Measurements from ENCODE around the gene SOX5.

The SOX5 gene

GRCh38 chr12:23670684-23671083 is 278.8 kb downstream of the SOX5 start:
- TF ChIP-seq FOXA1 (IDR thresholded peaks at IDR 0.05) (no peak), SP1 (IDR thresholded peaks at IDR 0.05) (no peak), L3MBTL2 (conservative IDR thresholded peaks at IDR 0.05) (no peak), SUZ12 (IDR thresholded peaks at IDR 0.05) (no peak), HDGF (IDR thresholded peaks at IDR 0.05; ENCODE audit: borderline replicate concordance) (no peak)
- no peak for DNase-seq (ENCODE audit: extremely low spot score)
- POLR2A ChIA-PET: no interaction called here
- CTCF ChIA-PET: no interaction called here

DNA sequence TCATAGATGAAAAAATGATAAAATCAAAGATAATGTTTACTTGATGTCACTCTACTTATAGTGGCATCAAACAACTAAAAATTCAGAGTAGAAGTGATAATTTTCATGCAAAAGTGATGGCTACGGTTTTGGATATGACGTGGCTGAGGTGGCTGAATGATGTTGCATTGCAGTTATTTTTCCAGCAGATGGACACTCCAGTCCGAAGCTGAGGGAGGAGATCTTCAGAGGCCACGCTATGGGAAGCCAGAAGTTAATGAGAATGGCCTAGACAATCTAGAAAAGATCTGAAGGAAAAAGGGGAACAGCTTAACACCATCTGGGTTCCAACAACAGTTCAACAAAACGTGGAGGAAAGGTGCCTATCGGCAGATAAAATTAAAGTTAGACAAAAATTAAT is 279.8 kb downstream of the SOX5 start:
- CTCF ChIA-PET: no interaction called here
- no peak for TF ChIP-seq TARDBP (IDR thresholded peaks at IDR 0.05)
- no peak for TF ChIP-seq ELF4 (IDR thresholded peaks at IDR 0.05)
- no peak for TF ChIP-seq BHLHE40 (IDR thresholded peaks at IDR 0.05; ENCODE audit: borderline replicate concordance)
- no peak for TF ChIP-seq FOXA1 (IDR thresholded peaks at IDR 0.05)
- DNase-seq (ENCODE audit: extremely low spot score): no peak
- POLR2A ChIA-PET: no interaction called here

GRCh38 chr12:23666866-23667265 is 282.6 kb downstream of the SOX5 start:
- DNase-seq (ENCODE audit: extremely low spot score): no peak
- ChIA-PET CTCF (no interaction called here), POLR2A (no interaction called here)
- TF ChIP-seq FOXM1 (IDR thresholded peaks at IDR 0.05; ENCODE audit: borderline replicate concordance): no peak
- TF ChIP-seq SUZ12 (IDR thresholded peaks at IDR 0.05): no peak
- TF ChIP-seq HDGF (IDR thresholded peaks at IDR 0.05; ENCODE audit: borderline replicate concordance): no peak
- TF ChIP-seq NFRKB (IDR thresholded peaks at IDR 0.05): no peak

DNA sequence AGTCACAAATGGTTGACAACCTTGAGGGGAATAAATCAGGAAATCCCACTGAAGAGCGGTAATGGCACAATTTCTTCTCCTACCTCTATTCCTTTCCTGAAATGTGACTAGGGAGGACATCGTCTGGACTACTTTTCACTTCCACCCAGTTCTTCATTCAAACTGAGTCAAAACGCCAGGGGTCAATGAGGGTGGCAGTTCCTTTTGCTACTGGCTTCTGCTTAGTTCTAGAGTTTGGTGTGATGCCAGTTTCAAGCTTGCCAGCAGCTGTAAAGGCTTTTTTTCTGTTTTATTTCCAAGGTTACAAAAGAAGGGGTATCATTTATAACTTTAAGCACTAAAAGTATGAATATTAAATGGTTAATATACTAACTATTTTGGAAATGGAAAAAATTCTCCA is 286.5 kb downstream of the SOX5 start:
- ChIA-PET CTCF (no interaction called here), POLR2A (no interaction called here)
- TF ChIP-seq FOXM1 (IDR thresholded peaks at IDR 0.05; ENCODE audit: borderline replicate concordance): no peak
- TF ChIP-seq L3MBTL2 (conservative IDR thresholded peaks at IDR 0.05): no peak
- TF ChIP-seq ARNT (IDR thresholded peaks at IDR 0.05): no peak
- no peak for TF ChIP-seq TARDBP (IDR thresholded peaks at IDR 0.05)
- no peak for TF ChIP-seq SP1 (IDR thresholded peaks at IDR 0.05)
- no peak for TF ChIP-seq ZNF384 (IDR thresholded peaks at IDR 0.05)
- no peak for TF ChIP-seq ELF4 (IDR thresholded peaks at IDR 0.05)
- TF ChIP-seq PKNOX1 (IDR thresholded peaks at IDR 0.05): no peak
- TF ChIP-seq FOXK2 (IDR thresholded peaks at IDR 0.05): no peak
- TF ChIP-seq NFRKB (IDR thresholded peaks at IDR 0.05): no peak
- no peak for TF ChIP-seq SUZ12 (IDR thresholded peaks at IDR 0.05)
- no peak for DNase-seq (ENCODE audit: extremely low spot score)

DNA sequence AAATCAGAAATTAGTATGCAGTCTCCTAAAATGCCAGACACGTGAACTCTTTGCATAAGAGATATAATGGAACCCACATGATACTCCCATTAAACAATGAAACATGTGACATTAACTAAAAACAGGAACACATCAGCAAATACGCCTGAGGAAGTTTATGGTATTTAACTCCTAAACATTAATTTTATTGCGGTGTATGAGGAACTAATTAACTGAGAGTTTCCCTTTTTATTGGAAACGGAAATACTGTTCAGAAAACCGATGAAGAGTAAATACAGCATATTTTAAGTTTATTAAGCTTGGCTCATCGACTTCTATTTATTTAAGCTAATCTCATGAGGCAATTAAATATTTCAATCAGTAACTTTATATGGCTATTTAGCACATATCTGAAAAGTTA is 290.3 kb downstream of the SOX5 start:
- TF ChIP-seq FOXK2 (IDR thresholded peaks at IDR 0.05): no peak
- TF ChIP-seq L3MBTL2 (conservative IDR thresholded peaks at IDR 0.05): no peak
- TF ChIP-seq FOXA1 (IDR thresholded peaks at IDR 0.05): no peak
- TF ChIP-seq LEF1 (IDR thresholded peaks at IDR 0.05; ENCODE audit: borderline replicate concordance): no peak
- TF ChIP-seq ZNF384 (IDR thresholded peaks at IDR 0.05): no peak
- TF ChIP-seq ARNT (IDR thresholded peaks at IDR 0.05): no peak
- no peak for TF ChIP-seq SP1 (IDR thresholded peaks at IDR 0.05)
- no peak for TF ChIP-seq FOXM1 (IDR thresholded peaks at IDR 0.05; ENCODE audit: borderline replicate concordance)
- no peak for TF ChIP-seq SUZ12 (IDR thresholded peaks at IDR 0.05)
- TF ChIP-seq PKNOX1 (IDR thresholded peaks at IDR 0.05): no peak
- TF ChIP-seq NFRKB (IDR thresholded peaks at IDR 0.05): no peak
- TF ChIP-seq ELF4 (IDR thresholded peaks at IDR 0.05): no peak
- CTCF ChIA-PET: no interaction called here
- POLR2A ChIA-PET: no interaction called here
- DNase-seq (ENCODE audit: extremely low spot score): no peak

- ChIA-PET CTCF (no interaction called here), POLR2A (no interaction called here)
- no peak for DNase-seq (ENCODE audit: extremely low spot score)
- TF ChIP-seq ZNF384 (IDR thresholded peaks at IDR 0.05) (no peak), CTBP1 (IDR thresholded peaks at IDR 0.05; ENCODE audit: borderline replicate concordance) (no peak), TARDBP (IDR thresholded peaks at IDR 0.05) (no peak)
Observed at GRCh38 chr12:23657598-23657997, 291.9 kb downstream of the SOX5 start.

DNA sequence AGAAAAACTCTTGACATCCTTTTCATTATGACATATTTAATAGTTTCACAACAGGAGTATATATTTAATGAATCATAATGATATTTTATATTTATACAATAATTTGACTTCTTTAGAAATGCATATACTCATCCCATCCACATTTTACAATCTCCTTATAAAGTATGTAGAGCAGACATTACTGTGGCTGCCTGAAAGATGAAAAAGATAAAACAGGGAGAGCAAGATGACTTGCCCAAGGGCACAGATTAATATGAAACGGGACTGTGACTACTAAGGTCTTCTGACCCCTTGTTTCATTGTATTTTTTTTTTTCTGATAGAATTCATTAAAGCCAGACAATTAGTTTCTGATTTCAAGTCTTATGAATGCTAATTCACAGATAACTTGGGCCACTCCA is 293.6 kb downstream of the SOX5 start:
- TF ChIP-seq ELF4 (IDR thresholded peaks at IDR 0.05) (no peak), FOXM1 (IDR thresholded peaks at IDR 0.05; ENCODE audit: borderline replicate concordance) (no peak), CTBP1 (IDR thresholded peaks at IDR 0.05; ENCODE audit: borderline replicate concordance) (no peak), LEF1 (IDR thresholded peaks at IDR 0.05; ENCODE audit: borderline replicate concordance) (no peak), NFRKB (IDR thresholded peaks at IDR 0.05) (no peak), ARNT (IDR thresholded peaks at IDR 0.05) (no peak), FOXA1 (IDR thresholded peaks at IDR 0.05) (no peak), SP1 (IDR thresholded peaks at IDR 0.05) (no peak), PKNOX1 (IDR thresholded peaks at IDR 0.05) (no peak), L3MBTL2 (conservative IDR thresholded peaks at IDR 0.05) (no peak)
- ChIA-PET POLR2A (no interaction called here), CTCF (no interaction called here)
- DNase-seq (ENCODE audit: extremely low spot score): no peak

DNA sequence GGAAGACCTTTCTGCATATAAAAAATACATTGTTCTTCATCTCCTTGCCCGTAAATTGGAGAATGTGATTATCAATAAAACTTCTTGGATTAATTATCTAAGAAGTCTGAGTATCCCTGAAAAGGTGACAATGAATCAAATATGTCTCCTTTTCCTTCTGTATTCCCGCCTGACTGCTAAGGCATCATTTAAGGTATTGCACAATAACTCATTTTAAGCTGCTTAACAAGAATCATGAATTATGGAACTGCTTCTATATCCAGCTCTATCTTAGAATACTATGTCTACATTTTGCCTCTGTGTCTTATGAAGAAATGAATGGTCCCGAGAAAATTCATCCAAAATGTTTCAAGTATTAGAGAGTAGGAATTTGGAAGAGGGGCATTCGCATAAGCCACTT is 294.4 kb downstream of the SOX5 start:
- ChIA-PET CTCF (no interaction called here), POLR2A (no interaction called here)
- DNase-seq (ENCODE audit: extremely low spot score): no peak
- no peak for TF ChIP-seq BHLHE40 (IDR thresholded peaks at IDR 0.05; ENCODE audit: borderline replicate concordance)
- TF ChIP-seq FOXM1 (IDR thresholded peaks at IDR 0.05; ENCODE audit: borderline replicate concordance): no peak
- TF ChIP-seq L3MBTL2 (conservative IDR thresholded peaks at IDR 0.05): no peak
- no peak for TF ChIP-seq HDGF (IDR thresholded peaks at IDR 0.05; ENCODE audit: borderline replicate concordance)
- no peak for TF ChIP-seq TARDBP (IDR thresholded peaks at IDR 0.05)
- TF ChIP-seq FOXA1 (IDR thresholded peaks at IDR 0.05): no peak
- TF ChIP-seq LEF1 (IDR thresholded peaks at IDR 0.05; ENCODE audit: borderline replicate concordance): no peak
- no peak for TF ChIP-seq CTBP1 (IDR thresholded peaks at IDR 0.05; ENCODE audit: borderline replicate concordance)
- no peak for TF ChIP-seq SP1 (IDR thresholded peaks at IDR 0.05)
- no peak for TF ChIP-seq FOXK2 (IDR thresholded peaks at IDR 0.05)
- no peak for TF ChIP-seq NFRKB (IDR thresholded peaks at IDR 0.05)
- TF ChIP-seq ELF4 (IDR thresholded peaks at IDR 0.05): no peak
- no peak for TF ChIP-seq ARNT (IDR thresholded peaks at IDR 0.05)
- no peak for TF ChIP-seq PKNOX1 (IDR thresholded peaks at IDR 0.05)
- no peak for TF ChIP-seq SUZ12 (IDR thresholded peaks at IDR 0.05)
- TF ChIP-seq ZNF384 (IDR thresholded peaks at IDR 0.05): no peak
